SK-N-SH (cell line): ENCODE data around the gene USP10. TPM values are rescaled to one million over a fixed set of nuclear protein-coding genes. Genes with fewer than 3 reads are reported as not detected.

ENCODE experiments used
- CTCF ChIA-PET: fragments of 300-600, 350-600 bp; formaldehyde crosslinking; extraction: SDS; loops from one replicate; lab custom pipeline; 2021; lab: Yijun Ruan, JAX
- POLR2A ChIA-PET: fragments of 350-600 bp; sonication (Branson Sonifier 250); formaldehyde crosslinking; extraction: SDS; loops from one replicate; lab custom pipeline; 2020; ENCODE audit warnings: antibody characterized with exemption, inconsistent platforms; lab: Yijun Ruan, JAX
- DNase-seq: peaks from one replicate; pipeline ENCODE4 v3.0.0; 2012
- H2AFZ ChIP-seq: fragments of 200-600 bp; sonication (generic); 2 replicates; pipeline ENCODE4 v1.8.1; 2016; ENCODE audit warnings: antibody characterized with exemption, mild to moderate bottlenecking, low read depth
- H3F3A ChIP-seq: fragments of 200-600 bp; sonication (generic); replicated peaks from 2 replicates; pipeline ENCODE3; 2016; ENCODE audit warnings: antibody characterized with exemption, mild to moderate bottlenecking; ENCODE audit not compliant: insufficient read depth
- H3K27ac ChIP-seq, 2 experiments: fragments of 200-500 bp in 1 of 2; fragments of 200-600 bp in 1 of 2; sonication (Bioruptor generic) in 1 of 2; sonication (generic), shearing (Covaris generic) in 1 of 2; 2 replicates each; pipeline versions ENCODE4 v1.5.1 to v1.6.1; 2014 to 2016; ENCODE audit warnings: low read depth in 2 of 2, inconsistent platforms in 1 of 2, low read length in 1 of 2, mild to moderate bottlenecking in 1 of 2, mixed read lengths in 1 of 2
- H3K27me3 ChIP-seq: fragments of 200-600 bp; sonication (generic), shearing (Covaris generic); 2 replicates; pipeline ENCODE4 v1.6.1; 2016; ENCODE audit warnings: mixed run types; ENCODE audit not compliant: insufficient read depth
- H3K36me3 ChIP-seq, 2 experiments: fragments of 200-500 bp in 1 of 2; fragments of 200-600 bp in 1 of 2; sonication (Bioruptor generic) in 1 of 2; sonication (generic) in 1 of 2; replicated peaks in 1 of 2; 2 replicates each; pipeline versions ENCODE3 to v1.5.1; 2014 to 2016; ENCODE audit warnings: low read length in 1 of 2, mild to moderate bottlenecking in 1 of 2; ENCODE audit not compliant: insufficient read depth in 2 of 2, control insufficient read depth in 1 of 2
- H3K4me1 ChIP-seq, 2 experiments: fragments of 200-500 bp in 1 of 2; fragments of 200-600 bp in 1 of 2; sonication (Bioruptor generic) in 1 of 2; sonication (generic), shearing (Covaris generic) in 1 of 2; 2 replicates each; pipeline versions ENCODE4 v1.5.1 to v1.6.1; 2014 to 2016; ENCODE audit warnings: low read depth in 1 of 2, low read length in 1 of 2, mixed run types in 1 of 2; ENCODE audit not compliant: insufficient read depth in 2 of 2, control insufficient read depth in 1 of 2
- H3K4me2 ChIP-seq: fragments of 200-600 bp; sonication (generic), shearing (Covaris generic); 2 replicates; pipeline ENCODE4 v1.6.1; 2017; ENCODE audit warnings: mixed run types
- H3K4me3 ChIP-seq, 2 experiments: fragments of 200-500 bp in 1 of 2; fragments of 200-600 bp in 1 of 2; sonication (Bioruptor generic) in 1 of 2; sonication (generic), shearing (Covaris generic) in 1 of 2; 2 replicates each; pipeline versions ENCODE4 v1.5.1 to v1.8.1; 2014 to 2016; ENCODE audit warnings: low read depth in 2 of 2, inconsistent platforms in 1 of 2, low read length in 1 of 2, mild to moderate bottlenecking in 1 of 2, mixed read lengths in 1 of 2, moderate library complexity in 1 of 2
- H3K79me2 ChIP-seq: fragments of 200-600 bp; sonication (generic); 2 replicates; pipeline ENCODE4 v1.8.1; 2017; ENCODE audit warnings: mild to moderate bottlenecking; ENCODE audit not compliant: insufficient read depth
- H3K9ac ChIP-seq: fragments of 200-600 bp; sonication (generic); 2 replicates; pipeline ENCODE4 v1.6.1; 2017; ENCODE audit warnings: mixed run types
- H3K9me2 ChIP-seq: fragments of 200-600 bp; sonication (generic); 2 replicates; pipeline ENCODE4 v1.6.1; 2017; ENCODE audit warnings: mixed run types
- H3K9me3 ChIP-seq: fragments of 200-600 bp; sonication (generic); 2 replicates; pipeline ENCODE4 v1.6.1; 2017; ENCODE audit warnings: mixed run types, mild to moderate bottlenecking, moderate library complexity
- H4K20me1 ChIP-seq: fragments of 200-600 bp; sonication (generic); 2 replicates; pipeline ENCODE4 v1.6.1; 2017; ENCODE audit warnings: mild to moderate bottlenecking, mixed run types; ENCODE audit not compliant: insufficient read depth
- EZH2phosphoT487 ChIP-seq: fragments of 200-600 bp; sonication (generic); IDR thresholded peaks from 2 replicates; pipeline ENCODE4 v1.6.1; 2017; ENCODE audit warnings: low read depth, mixed run types, mild to moderate bottlenecking, antibody characterized with exemption, moderate library complexity, borderline replicate concordance
- FOXJ3 ChIP-seq: sonication (generic); formaldehyde crosslinking; IDR thresholded peaks from 2 replicates; pipeline ENCODE4 v1.5.1; 2020; ENCODE audit warnings: mild to moderate bottlenecking, missing genetic modification reagents
- MEF2A ChIP-seq: IDR thresholded peaks from 2 replicates; pipeline ENCODE4 v1.4.0; 2012; ENCODE audit warnings: low read depth, borderline replicate concordance
- NFIC ChIP-seq: IDR thresholded peaks from 2 replicates; pipeline ENCODE4 v1.4.0; 2012; ENCODE audit warnings: borderline replicate concordance
- NRF1 ChIP-seq: IDR thresholded peaks from 2 replicates; pipeline ENCODE4 v1.6.1; 2012; ENCODE audit warnings: low read depth, mild to moderate bottlenecking, low read length
- RAD21 ChIP-seq: IDR thresholded peaks from 2 replicates; pipeline ENCODE4 v1.6.1; 2012; ENCODE audit warnings: mild to moderate bottlenecking, low read length
- RXRA ChIP-seq: IDR thresholded peaks from 2 replicates; pipeline ENCODE4 v1.4.0; 2012; ENCODE audit warnings: low read depth, mild to moderate bottlenecking, borderline replicate concordance
- TAF1 ChIP-seq: IDR thresholded peaks from 2 replicates; pipeline ENCODE4 v1.6.1; 2012; ENCODE audit warnings: low read depth, mild to moderate bottlenecking, low read length, moderate library complexity, borderline replicate concordance
- WGBS: methylation state at CpG from one replicate; pipeline ENCODE4 v1.1.6; 2017; ENCODE audit warnings: low lambda C conversion rate; 5-methylcytosine and 5-hydroxymethylcytosine counted together
- polyA plus RNA-seq, 3 experiments: library from polyadenylated mRNA; depleted of rRNA; stranded (reverse); fragments of >200 nt; gene quantifications; 2 replicates each; pipeline ENCODE4 v1.2.3, GENCODE V29; 2012
- TF ChIP-seq, protein P1 (sequence below): IDR thresholded peaks from 2 replicates; pipeline ENCODE4 v1.6.1; 2012; ENCODE audit warnings: mild to moderate bottlenecking, low read depth, low read length, moderate library complexity
- TF ChIP-seq, protein P2 (sequence below): IDR thresholded peaks from 2 replicates; pipeline ENCODE4 v1.4.0; 2012; ENCODE audit warnings: low read depth, borderline replicate concordance
- TF ChIP-seq, protein P3 (sequence below): fragments of 150-350 bp; IDR thresholded peaks from 2 replicates; pipeline ENCODE4 v1.6.1; 2017; ENCODE audit warnings: antibody characterized with exemption, low read length, low read depth, borderline replicate concordance

The USP10 gene
- polyA plus RNA-seq, 1 of the 3 experiments (the other 2 are of a cell fraction): 49.2 TPM

DNA sequence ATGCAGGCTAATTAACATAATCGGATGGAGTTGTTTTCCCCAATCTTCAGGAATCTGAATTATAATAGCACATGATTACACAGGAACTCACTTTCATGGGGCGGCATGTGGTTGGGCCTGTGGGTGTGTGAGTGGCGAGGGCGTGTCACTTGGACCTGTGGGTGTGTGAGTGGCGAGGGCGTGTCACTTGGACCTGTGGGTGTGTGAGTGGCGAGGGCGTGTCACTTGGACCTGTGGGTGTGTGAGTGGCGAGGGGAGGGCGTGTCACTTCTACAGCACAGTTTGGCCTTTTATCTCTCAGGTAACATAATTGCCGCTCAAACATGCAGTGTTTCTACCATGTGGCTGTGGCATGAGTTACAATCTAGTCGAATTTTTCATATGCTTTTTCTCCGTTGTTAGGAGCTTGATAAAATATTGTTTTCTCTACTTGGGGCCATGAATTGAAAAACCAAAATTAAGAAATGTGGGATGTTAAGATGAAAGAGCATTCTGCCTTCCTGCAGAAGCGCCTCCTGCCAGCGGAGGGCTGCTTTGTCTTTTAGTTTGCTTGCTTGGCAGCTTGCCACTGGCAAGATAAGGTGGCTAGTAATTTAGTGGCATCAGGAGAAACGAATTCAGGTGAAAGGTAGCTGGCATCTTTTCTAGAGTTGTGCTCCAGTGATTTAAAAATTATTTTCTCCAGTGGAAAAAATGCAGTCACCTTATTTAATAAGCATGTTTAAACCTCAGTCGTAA is 36.2 kb downstream of the USP10 start:
- Histone ChIP-seq H3K79me2 (peaks cover 98% of the 10 kb centered on the region), H3K9ac (no peak overlapping the region), H3K36me3 (peaks cover 15 to 29% of the 10 kb centered on the region in 2 experiments), H3K27me3 (no peaks in the 10 kb centered on the region), H3K4me3 (no peak overlapping the region), H3F3A (peaks cover 46% of the 10 kb centered on the region), H3K9me2 (no peaks in the 10 kb centered on the region), H4K20me1 (peaks cover 39% of the 10 kb centered on the region), H2AFZ (no peak overlapping the region), H3K4me2 (no peak overlapping the region), H3K27ac (no peak overlapping the region), H3K9me3 (no peaks in the 10 kb centered on the region), H3K4me1 (peaks cover 23 to 53% of the 10 kb centered on the region in 2 experiments)
- 87% methylated on average over 17 of the region's 17 CpGs for WGBS
- DNase-seq: peak; percentile 51
- TF ChIP-seq RAD21 (peak; percentile 27), NFIC (peak; percentile 44; the same call in 1 of the 2 replicates), FOXJ3 (CRISPR knock-in tag) (no peak)
- CTCF ChIA-PET: interaction anchor here (1.0 to 17.6 kb wide), 14 partner anchors 11 to 251 kb away, joined by 3 to 275 read pairs (median 14); partner anchors contain the start of gene COTL1
- POLR2A ChIA-PET: no interaction called here

DNA sequence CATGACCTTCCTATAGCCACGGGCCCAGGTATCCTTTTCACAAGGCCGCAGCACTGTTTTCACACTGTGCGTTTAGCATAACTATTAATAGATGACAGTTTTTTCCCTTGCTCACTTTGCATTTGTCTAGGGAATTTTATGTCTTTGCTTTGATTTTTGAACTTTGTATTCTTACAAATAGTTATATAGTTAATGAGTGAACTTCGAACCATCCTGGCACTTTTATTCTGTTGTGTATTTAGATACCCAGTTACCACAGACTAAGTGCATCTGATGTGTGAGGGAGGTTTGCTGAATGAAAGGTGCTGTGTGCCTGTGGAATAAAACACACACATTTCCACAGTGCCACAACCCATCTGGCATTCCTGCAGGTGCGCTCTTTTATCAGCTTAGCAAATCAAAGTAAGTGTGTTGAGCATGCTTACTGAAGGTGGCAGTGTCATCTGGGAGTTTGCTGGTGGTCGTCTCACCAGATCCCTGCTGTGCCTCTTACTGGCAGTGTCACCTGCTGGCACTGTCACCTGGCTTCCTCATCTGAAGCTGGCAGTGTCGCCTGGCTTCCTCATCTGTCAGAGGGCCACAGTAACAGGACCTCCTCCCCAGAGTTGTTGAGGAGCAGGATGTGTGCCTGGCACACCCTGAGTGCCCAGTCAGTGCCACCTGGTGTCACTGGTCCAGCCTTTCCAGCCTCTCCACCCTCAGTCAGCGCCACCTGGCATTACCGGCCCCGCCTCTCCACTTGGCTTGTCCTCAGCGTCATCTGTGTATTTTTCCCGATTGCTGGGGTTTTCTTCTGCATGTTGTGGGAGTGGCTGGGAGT is 37.6 kb downstream of the USP10 start:
- H3K79me2 ChIP-seq: peaks cover 97% of the 10 kb centered on the region
- H3K9ac ChIP-seq: no peak overlapping the region
- CTCF ChIA-PET: interaction anchor here (0.6 to 11.8 kb wide), 61 partner anchors 8 to 461 kb away, joined by 3 to 206 read pairs (median 5); partner anchors contain the start of gene MEAK7
- peaks cover 45% of the 10 kb centered on the region for H4K20me1 ChIP-seq
- no peak overlapping the region for H3K27ac ChIP-seq
- peaks cover 33 to 48% of the 10 kb centered on the region in 2 experiments for H3K4me1 ChIP-seq
- DNase-seq: no peak
- H3K9me3 ChIP-seq: no peaks in the 10 kb centered on the region
- H3K9me2 ChIP-seq: no peaks in the 10 kb centered on the region
- no peaks in the 10 kb centered on the region for H3K27me3 ChIP-seq
- H3K4me2 ChIP-seq: no peak overlapping the region
- 84% methylated on average over 12 of the region's 12 CpGs for WGBS
- TF ChIP-seq, protein P1, sequence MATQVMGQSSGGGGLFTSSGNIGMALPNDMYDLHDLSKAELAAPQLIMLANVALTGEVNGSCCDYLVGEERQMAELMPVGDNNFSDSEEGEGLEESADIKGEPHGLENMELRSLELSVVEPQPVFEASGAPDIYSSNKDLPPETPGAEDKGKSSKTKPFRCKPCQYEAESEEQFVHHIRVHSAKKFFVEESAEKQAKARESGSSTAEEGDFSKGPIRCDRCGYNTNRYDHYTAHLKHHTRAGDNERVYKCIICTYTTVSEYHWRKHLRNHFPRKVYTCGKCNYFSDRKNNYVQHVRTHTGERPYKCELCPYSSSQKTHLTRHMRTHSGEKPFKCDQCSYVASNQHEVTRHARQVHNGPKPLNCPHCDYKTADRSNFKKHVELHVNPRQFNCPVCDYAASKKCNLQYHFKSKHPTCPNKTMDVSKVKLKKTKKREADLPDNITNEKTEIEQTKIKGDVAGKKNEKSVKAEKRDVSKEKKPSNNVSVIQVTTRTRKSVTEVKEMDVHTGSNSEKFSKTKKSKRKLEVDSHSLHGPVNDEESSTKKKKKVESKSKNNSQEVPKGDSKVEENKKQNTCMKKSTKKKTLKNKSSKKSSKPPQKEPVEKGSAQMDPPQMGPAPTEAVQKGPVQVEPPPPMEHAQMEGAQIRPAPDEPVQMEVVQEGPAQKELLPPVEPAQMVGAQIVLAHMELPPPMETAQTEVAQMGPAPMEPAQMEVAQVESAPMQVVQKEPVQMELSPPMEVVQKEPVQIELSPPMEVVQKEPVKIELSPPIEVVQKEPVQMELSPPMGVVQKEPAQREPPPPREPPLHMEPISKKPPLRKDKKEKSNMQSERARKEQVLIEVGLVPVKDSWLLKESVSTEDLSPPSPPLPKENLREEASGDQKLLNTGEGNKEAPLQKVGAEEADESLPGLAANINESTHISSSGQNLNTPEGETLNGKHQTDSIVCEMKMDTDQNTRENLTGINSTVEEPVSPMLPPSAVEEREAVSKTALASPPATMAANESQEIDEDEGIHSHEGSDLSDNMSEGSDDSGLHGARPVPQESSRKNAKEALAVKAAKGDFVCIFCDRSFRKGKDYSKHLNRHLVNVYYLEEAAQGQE: no peak
- TF ChIP-seq RAD21: no peak
- no peak for TF ChIP-seq NRF1
- no peak for TF ChIP-seq MEF2A
- TF ChIP-seq RXRA: no peak
- TF ChIP-seq FOXJ3 (CRISPR knock-in tag): no peak
- TF ChIP-seq, protein P2, sequence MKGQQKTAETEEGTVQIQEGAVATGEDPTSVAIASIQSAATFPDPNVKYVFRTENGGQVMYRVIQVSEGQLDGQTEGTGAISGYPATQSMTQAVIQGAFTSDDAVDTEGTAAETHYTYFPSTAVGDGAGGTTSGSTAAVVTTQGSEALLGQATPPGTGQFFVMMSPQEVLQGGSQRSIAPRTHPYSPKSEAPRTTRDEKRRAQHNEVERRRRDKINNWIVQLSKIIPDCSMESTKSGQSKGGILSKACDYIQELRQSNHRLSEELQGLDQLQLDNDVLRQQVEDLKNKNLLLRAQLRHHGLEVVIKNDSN: no peak
- TF ChIP-seq EZH2phosphoT487: no peak
- TF ChIP-seq, protein P3, sequence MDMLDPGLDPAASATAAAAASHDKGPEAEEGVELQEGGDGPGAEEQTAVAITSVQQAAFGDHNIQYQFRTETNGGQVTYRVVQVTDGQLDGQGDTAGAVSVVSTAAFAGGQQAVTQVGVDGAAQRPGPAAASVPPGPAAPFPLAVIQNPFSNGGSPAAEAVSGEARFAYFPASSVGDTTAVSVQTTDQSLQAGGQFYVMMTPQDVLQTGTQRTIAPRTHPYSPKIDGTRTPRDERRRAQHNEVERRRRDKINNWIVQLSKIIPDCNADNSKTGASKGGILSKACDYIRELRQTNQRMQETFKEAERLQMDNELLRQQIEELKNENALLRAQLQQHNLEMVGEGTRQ: no peak
- TF ChIP-seq TAF1: no peak
- POLR2A ChIA-PET: no interaction called here
- H3K36me3 ChIP-seq: peaks cover 19 to 38% of the 10 kb centered on the region in 2 experiments
- H3K4me3 ChIP-seq: no peak overlapping the region
- H3F3A ChIP-seq: peaks cover 32% of the 10 kb centered on the region
- H2AFZ ChIP-seq: no peak overlapping the region
